ENCODE data around the gene ZDHHC1. TPM values are rescaled to one million over a fixed set of nuclear protein-coding genes. Genes with fewer than 3 reads are reported as not detected.

ZDHHC1 gene
- total RNA-seq, 4 donors from 2014 or later = 33.3 to 63.8 (median 50.9) TPM

DNA sequence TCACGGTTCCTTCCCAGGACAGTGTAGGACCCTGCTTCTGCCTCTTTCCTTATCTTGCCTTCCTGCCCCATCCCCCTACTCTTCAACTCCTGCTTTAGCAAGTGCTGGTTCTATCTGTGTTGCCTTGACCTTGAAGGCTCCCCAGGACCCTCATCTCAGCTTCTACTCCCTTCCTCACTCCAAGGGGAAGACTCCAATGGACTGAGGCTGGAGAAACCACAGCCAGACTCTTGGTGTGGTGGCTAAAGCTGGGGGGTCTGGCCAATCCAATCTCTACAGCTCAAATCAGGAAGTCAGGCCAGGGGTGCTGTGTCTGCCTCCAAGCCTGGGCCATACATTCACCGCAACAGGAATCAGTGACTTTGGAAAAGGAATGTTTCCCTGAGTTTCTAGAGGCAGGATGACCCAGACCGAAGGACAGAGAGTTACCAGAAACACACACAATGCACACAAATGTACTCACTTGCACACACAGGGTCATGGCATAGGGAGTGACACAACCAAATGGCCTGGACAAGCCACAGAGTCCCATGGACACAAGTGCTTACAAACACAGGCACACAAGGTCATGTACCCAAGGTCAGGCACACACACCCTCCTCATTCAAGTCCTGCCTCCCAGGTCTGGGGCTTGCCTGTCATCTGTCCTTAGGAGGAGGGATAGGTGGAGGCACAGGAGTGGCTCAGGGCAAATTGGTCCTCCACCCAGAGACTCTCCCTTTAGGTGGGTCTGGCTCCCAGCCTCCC, 12.9 kb upstream of the ZDHHC1 start:
- TF ChIP-seq POLR2A (IDR thresholded peaks at IDR 0.05) = no peak
- TF ChIP-seq, protein P1, sequence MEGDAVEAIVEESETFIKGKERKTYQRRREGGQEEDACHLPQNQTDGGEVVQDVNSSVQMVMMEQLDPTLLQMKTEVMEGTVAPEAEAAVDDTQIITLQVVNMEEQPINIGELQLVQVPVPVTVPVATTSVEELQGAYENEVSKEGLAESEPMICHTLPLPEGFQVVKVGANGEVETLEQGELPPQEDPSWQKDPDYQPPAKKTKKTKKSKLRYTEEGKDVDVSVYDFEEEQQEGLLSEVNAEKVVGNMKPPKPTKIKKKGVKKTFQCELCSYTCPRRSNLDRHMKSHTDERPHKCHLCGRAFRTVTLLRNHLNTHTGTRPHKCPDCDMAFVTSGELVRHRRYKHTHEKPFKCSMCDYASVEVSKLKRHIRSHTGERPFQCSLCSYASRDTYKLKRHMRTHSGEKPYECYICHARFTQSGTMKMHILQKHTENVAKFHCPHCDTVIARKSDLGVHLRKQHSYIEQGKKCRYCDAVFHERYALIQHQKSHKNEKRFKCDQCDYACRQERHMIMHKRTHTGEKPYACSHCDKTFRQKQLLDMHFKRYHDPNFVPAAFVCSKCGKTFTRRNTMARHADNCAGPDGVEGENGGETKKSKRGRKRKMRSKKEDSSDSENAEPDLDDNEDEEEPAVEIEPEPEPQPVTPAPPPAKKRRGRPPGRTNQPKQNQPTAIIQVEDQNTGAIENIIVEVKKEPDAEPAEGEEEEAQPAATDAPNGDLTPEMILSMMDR (IDR thresholded peaks at IDR 0.05) = no peak
- Histone ChIP-seq H3K4me3 (replicated peaks in 1 of 3) (no peak overlapping the region), H3K9me3 (no peaks in the 10 kb centered on the region), H3K36me3 (no peaks in the 10 kb centered on the region), H3K27me3 (no peaks in the 10 kb centered on the region), H3K27ac (peak overlapping the region in 1 of 3 donors; percentile 13), H3K4me1 (peaks cover 54 to 78% of the 10 kb centered on the region in 2 donors)
- no peak for DNase-seq
- intact Hi-C loops (cut with DNase I) = loop anchor here (5.0 kb wide), 1 partner anchor 38 kb away; no protein-coding TSS in a partner anchor
- WGBS, 2 donors = 98 to 100% methylated on average over 3 of the region's 3 CpGs

DNA sequence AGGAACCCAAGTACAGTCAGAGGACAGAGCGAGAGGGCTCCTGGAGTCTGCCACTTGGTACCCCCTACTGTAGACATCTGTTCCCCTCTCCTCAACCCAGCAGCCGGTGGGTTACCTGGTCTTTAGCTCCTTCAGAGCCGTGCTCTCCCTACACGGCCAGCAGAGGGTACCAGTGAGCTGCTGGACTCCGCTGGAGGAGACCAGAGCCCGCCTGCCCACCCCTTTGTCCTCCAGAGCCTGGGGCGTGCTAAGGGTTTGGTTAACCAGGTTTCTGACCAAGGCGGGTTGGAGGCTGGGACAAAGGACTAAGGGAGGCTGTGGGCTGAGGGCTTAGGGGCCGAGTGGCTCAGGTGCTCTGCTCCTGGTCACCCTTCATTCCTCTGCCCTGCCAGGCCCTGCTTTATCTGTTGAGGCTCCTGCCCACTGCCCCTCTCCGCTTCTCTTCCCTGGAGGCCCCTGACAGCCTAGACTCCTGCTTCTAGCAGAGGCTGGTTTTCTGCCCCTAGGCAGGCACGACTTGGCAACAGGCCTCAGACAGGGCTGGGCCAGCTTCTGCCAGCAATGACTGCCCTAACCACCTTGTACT, 12.0 kb upstream of the ZDHHC1 start:
- Histone ChIP-seq H3K4me3 (replicated peaks in 1 of 3) (no peak overlapping the region), H3K27me3 (no peaks in the 10 kb centered on the region), H3K4me1 (peaks cover 50 to 77% of the 10 kb centered on the region in 2 donors), H3K9me3 (no peaks in the 10 kb centered on the region), H3K36me3 (no peaks in the 10 kb centered on the region), H3K27ac (no peak overlapping the region)
- TF ChIP-seq POLR2A (IDR thresholded peaks at IDR 0.05) = no peak
- TF ChIP-seq, protein P1 (IDR thresholded peaks at IDR 0.05) = peak; percentile 52 to 95 (median 92)
- intact Hi-C loops (cut with DNase I) = loop anchor here (5.0 kb wide), 1 partner anchor 39 kb away; no protein-coding TSS in a partner anchor
- peak; percentile 81 to 87 for DNase-seq
- 7 to 20% methylated on average over 2 to 11 of the region's 11 CpGs for WGBS, 2 donors

DNA sequence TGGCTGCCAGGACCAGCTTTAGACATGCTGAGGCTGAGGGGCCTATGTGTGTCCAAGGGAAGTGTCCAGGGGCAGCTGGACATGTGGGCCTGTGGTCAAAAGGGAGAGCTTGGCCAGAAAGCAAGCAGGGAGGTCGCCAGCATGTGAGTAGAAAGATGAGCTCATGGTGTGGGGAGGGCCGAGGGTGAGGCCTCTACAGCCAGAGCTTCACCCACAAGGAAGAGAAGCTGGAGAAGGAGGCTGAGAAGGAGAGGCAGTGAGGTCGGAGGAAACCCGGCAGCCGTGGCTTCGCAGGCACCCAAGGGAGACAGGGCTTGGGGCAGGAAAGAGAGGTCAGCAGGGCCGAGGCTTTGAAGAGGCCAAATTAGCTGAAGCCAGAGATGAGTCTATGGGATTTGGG, 10.7 kb upstream of the ZDHHC1 start:
- TF ChIP-seq, protein P1 (IDR thresholded peaks at IDR 0.05) = no peak
- TF ChIP-seq POLR2A (IDR thresholded peaks at IDR 0.05) = no peak
- Histone ChIP-seq H3K9me3 (no peaks in the 10 kb centered on the region), H3K36me3 (no peaks in the 10 kb centered on the region), H3K27me3 (no peaks in the 10 kb centered on the region), H3K27ac (no peak overlapping the region), H3K4me3 (replicated peaks in 1 of 3) (no peak overlapping the region), H3K4me1 (peaks cover 37 to 68% of the 10 kb centered on the region in 2 donors)
- no peak for DNase-seq
- intact Hi-C loops (cut with DNase I) = loop anchor here (5.0 kb wide), 1 partner anchor 40 kb away; no protein-coding TSS in a partner anchor
- WGBS, 2 donors = 67 to 78% methylated on average over 7 of the region's 7 CpGs

DNA sequence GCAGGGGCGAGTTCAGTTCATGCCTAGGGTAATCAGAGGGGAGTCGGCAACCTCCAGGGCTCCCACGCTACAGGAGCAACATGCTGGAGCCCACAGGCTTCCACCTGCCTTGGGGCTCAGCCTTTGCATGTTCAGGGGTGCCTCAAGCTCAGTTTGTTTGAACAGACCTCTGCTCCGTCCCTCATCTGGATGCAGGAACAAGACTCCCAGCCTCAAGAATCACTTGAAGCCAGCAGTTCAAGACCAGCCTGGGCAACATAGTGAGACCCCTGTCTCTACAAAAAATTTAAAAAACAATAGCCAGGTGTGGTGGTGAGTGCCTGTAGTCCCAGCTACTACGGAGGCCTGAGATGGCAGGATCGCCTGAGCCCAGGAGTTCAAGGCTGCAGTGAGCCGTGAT, 9.7 kb upstream of the ZDHHC1 start:
- no peaks in the 10 kb centered on the region for H3K9me3 ChIP-seq
- H3K36me3 ChIP-seq = no peaks in the 10 kb centered on the region
- intact Hi-C loops (cut with DNase I) = loop anchor here (5.0 kb wide), 1 partner anchor 41 kb away; no protein-coding TSS in a partner anchor
- H3K4me3 ChIP-seq (replicated peaks in 1 of 3) = no peak overlapping the region
- peaks cover 31 to 62% of the 10 kb centered on the region in 2 donors for H3K4me1 ChIP-seq
- H3K27ac ChIP-seq = peak overlapping the region in 2 of 3 donors; percentile 77 to 96
- TF ChIP-seq POLR2A (IDR thresholded peaks at IDR 0.05) = no peak
- TF ChIP-seq, protein P1 (IDR thresholded peaks at IDR 0.05) = no peak
- H3K27me3 ChIP-seq = no peaks in the 10 kb centered on the region
- WGBS, 2 donors = 95 to 96% methylated on average over 7 of the region's 7 CpGs
- no peak for DNase-seq

DNA sequence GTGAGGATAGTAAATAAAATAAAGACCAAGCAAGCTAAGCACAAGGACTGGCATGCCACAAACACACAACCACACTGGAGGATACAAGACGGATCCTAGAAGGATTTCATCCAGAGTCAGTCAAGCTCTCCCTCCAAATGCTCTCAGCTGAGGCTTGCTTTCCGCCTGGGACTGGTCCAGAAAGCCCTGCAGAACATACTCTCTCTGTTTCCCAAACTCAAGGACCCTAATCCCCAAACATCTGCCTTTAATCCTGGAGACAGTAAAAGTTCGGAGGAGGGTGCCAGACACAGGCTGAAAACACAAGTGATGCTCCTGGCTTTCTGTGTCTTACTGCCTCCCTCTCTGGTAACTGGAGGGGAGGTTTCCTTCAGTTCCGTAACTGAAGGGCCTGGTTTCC, 9.3 kb upstream of the ZDHHC1 start:
- Histone ChIP-seq H3K4me3 (replicated peaks in 1 of 3) (no peak overlapping the region), H3K27me3 (no peaks in the 10 kb centered on the region), H3K36me3 (no peaks in the 10 kb centered on the region), H3K9me3 (no peaks in the 10 kb centered on the region), H3K4me1 (peaks cover 31 to 59% of the 10 kb centered on the region in 2 donors), H3K27ac (peak overlapping the region in 2 of 3 donors; percentile 77 to 96)
- DNase-seq = no peak
- intact Hi-C loops (cut with DNase I) = loop anchor here (5.0 kb wide), 1 partner anchor 42 kb away; no protein-coding TSS in a partner anchor
- 77 to 84% methylated on average over 4 of the region's 4 CpGs for WGBS, 2 donors
- TF ChIP-seq POLR2A (IDR thresholded peaks at IDR 0.05) = no peak
- TF ChIP-seq, protein P1 (IDR thresholded peaks at IDR 0.05) = no peak

All from thyroid gland (tissue), 4 donors.